Measurements from ENCODE around the gene STAT5A.

The STAT5A gene

GRCh38 chr17:42346481-42346880, 58.2 kb downstream of the STAT5A start:
- in situ Hi-C loops (cut with MboI; ENCODE audit: low pct_unique_long_range_greater_than_20kb, low sequenced_read_pairs, unreplicated experiment): no loop called here
- no peak for DNase-seq (ENCODE audit: low spot score)
- TF ChIP-seq, protein P1, sequence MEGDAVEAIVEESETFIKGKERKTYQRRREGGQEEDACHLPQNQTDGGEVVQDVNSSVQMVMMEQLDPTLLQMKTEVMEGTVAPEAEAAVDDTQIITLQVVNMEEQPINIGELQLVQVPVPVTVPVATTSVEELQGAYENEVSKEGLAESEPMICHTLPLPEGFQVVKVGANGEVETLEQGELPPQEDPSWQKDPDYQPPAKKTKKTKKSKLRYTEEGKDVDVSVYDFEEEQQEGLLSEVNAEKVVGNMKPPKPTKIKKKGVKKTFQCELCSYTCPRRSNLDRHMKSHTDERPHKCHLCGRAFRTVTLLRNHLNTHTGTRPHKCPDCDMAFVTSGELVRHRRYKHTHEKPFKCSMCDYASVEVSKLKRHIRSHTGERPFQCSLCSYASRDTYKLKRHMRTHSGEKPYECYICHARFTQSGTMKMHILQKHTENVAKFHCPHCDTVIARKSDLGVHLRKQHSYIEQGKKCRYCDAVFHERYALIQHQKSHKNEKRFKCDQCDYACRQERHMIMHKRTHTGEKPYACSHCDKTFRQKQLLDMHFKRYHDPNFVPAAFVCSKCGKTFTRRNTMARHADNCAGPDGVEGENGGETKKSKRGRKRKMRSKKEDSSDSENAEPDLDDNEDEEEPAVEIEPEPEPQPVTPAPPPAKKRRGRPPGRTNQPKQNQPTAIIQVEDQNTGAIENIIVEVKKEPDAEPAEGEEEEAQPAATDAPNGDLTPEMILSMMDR (IDR thresholded peaks at IDR 0.05; ENCODE audit: extremely low read depth, insufficient read depth, missing control alignments): no peak

DNA sequence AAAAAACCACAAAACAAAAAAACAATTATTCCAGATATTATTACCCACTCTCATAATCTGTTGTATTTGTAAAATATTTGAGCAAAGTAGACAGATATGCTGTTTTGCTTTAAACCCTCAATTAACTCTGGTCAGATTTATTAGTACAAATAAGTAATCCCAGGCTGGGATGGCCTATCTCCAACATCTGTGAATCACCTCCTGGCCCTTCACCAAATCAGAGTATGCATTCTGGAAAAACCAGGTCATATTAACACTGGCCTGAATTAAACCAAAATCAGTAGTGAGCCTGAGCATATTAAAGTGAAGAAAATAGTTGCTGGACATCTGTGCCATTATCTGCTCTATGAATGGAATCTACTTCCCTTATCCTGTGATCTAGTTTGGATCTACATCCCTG, 58.9 kb downstream of the STAT5A start:
- no peak for DNase-seq (ENCODE audit: low spot score)
- in situ Hi-C loops (cut with MboI; ENCODE audit: low pct_unique_long_range_greater_than_20kb, low sequenced_read_pairs, unreplicated experiment): no loop called here
- TF ChIP-seq, protein P1 (IDR thresholded peaks at IDR 0.05; ENCODE audit: extremely low read depth, insufficient read depth, missing control alignments): no peak

DNA sequence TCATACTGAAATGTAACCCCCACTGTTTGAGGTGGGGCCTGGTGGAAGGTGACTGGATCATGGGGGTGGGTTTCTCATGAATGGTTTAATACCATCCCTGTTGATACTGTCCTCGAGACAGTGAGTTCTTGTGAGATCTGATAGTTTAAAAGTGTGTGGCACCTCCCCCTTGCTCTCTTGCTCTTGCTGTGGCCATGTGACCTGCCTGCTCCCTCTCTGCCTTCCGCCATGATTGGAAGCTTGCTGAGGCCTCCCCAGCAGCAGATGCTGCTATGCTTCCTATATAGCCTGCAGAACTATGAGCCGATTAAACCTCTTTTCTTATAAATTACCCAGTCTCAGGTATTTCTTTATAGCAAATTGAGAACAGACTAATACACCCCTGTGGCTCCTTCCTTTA, 59.3 kb downstream of the STAT5A start:
- no peak for DNase-seq (ENCODE audit: low spot score)
- in situ Hi-C loops (cut with MboI; ENCODE audit: low pct_unique_long_range_greater_than_20kb, low sequenced_read_pairs, unreplicated experiment): no loop called here
- TF ChIP-seq, protein P1 (IDR thresholded peaks at IDR 0.05; ENCODE audit: extremely low read depth, insufficient read depth, missing control alignments): no peak

- in situ Hi-C loops (cut with MboI; ENCODE audit: low pct_unique_long_range_greater_than_20kb, low sequenced_read_pairs, unreplicated experiment): no loop called here
- TF ChIP-seq, protein P1 (IDR thresholded peaks at IDR 0.05; ENCODE audit: extremely low read depth, insufficient read depth, missing control alignments): no peak
- no peak for DNase-seq (ENCODE audit: low spot score)
These were observed 59.8 kb downstream of the STAT5A start for GRCh38 chr17:42348104-42348503.

DNA sequence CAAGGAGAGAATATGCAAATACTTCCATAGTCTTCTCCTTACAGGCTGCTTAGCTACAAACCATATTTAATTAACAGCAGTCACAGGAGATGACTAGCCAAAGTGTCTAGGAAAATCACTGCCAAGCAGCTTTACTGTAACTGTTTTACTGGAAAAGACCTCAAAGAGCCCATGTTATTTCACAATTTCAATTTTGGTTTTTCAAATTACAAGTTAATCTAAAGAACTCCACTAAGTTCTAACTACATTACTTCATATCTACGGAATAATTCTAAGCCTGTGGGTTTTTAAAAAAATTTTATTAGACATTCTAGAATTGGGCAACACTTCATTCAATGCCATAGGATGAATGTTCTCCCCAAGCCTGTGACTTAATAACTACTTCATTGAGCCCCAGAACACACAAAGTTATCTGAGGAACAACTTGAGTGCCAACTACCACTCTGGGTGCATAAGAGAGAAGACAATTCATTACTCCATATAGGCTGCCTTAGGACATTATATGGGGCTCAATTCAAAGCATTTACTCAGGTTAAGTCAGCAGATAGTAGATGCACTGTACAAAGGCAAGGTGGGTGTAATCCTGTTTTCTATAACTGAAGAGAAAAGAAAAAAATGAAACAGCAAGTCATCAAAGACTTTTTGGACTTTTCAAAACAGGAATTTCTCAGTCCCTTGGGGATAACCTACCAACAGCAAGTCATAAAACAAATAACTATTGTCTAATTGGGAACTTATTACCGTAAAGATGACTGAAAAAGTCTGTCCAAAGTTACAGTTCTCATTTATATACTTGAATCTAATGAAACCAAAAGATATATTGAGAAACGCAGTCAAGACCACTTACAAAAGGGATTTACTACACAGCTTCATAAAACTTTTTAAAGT, 66.9 kb downstream of the STAT5A start:
- TF ChIP-seq, protein P1 (IDR thresholded peaks at IDR 0.05; ENCODE audit: extremely low read depth, insufficient read depth, missing control alignments): no peak
- DNase-seq (ENCODE audit: low spot score): no peak
- in situ Hi-C loops (cut with MboI; ENCODE audit: low pct_unique_long_range_greater_than_20kb, low sequenced_read_pairs, unreplicated experiment): no loop called here

DNA sequence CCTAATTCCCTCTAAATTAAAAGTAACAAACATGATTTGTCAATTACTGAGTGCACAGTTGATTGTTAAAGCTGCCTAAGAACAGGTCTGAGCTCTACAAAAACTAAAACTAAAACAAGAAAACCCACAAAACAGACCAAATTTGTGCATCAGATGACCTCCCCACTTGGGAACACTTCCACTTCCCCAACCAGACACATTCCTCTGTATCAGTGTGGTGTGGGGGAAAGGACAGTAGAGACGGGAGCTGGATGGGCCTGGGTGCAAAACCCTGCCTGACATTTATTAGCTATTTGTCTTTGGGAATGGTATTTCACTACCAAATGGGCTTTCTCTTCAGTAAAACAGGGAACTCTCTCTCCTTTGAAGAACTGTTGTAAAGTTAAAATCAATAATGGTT, 70.1 kb downstream of the STAT5A start:
- TF ChIP-seq, protein P1 (IDR thresholded peaks at IDR 0.05; ENCODE audit: extremely low read depth, insufficient read depth, missing control alignments): no peak
- in situ Hi-C loops (cut with MboI; ENCODE audit: low pct_unique_long_range_greater_than_20kb, low sequenced_read_pairs, unreplicated experiment): no loop called here
- no peak for DNase-seq (ENCODE audit: low spot score)
